Endothelial cell of umbilical vein (primary cell): ENCODE data around the gene C16orf82. TPM values are rescaled to one million over a fixed set of nuclear protein-coding genes. Genes with fewer than 3 reads are reported as not detected.

Experiments
- BruUV-seq: library from RNA; stranded (reverse); fragments of 400-500 nt; replicated peaks from 2 replicates; lab custom pipeline; 2021; lab: Mats Ljungman, UMichigan
- CTCF ChIA-PET: fragments of 300-600, 350-600 bp; sonication (Branson Sonifier 250); formaldehyde crosslinking; loops from one replicate; lab custom pipeline; 2021; ENCODE audit warnings: antibody characterized with exemption, inconsistent platforms; lab: Charles Lee
- POLR2A ChIA-PET: fragments of 300-600, 350-600 bp; sonication (Branson Sonifier 250); formaldehyde crosslinking; loops from one replicate; lab custom pipeline; 2021; ENCODE audit warnings: antibody characterized with exemption, inconsistent platforms; lab: Charles Lee
- DNase-seq: peaks from one replicate; pipeline ENCODE4 v3.0.0-alpha.2; 2011; ENCODE audit warnings: low read depth, low spot score
- FAIRE-seq: peaks from 2 replicates; lab custom pipeline; 2011; peaks lifted over from hg19 to GRCh38; lab: Jason Lieb, UNC
- H2AFZ ChIP-seq: 2 replicates; pipeline ENCODE4 v1.6.0; 2012; ENCODE audit warnings: low read depth, low read length, control low read depth, inconsistent platforms
- H3K27ac ChIP-seq: 2 replicates; pipeline ENCODE4 v1.5.1; 2011; ENCODE audit warnings: low read depth, mild to moderate bottlenecking, control low read depth, low read length, moderate library complexity; ENCODE audit not compliant: insufficient read depth
- H3K27me3 ChIP-seq, 2 experiments: 2 replicates each; pipeline versions ENCODE4 v1.6.0 to v1.6.1; 2011; ENCODE audit warnings: low read length in 2 of 2, mixed read lengths in 1 of 2; ENCODE audit not compliant: control insufficient read depth in 2 of 2, insufficient read depth in 2 of 2
- H3K36me3 ChIP-seq, 2 experiments: 2 replicates in 1 of 2; 3 replicates in 1 of 2; pipeline ENCODE4 v1.5.1; 2011; ENCODE audit warnings: low read length in 2 of 2, mild to moderate bottlenecking in 1 of 2, moderate library complexity in 1 of 2; ENCODE audit not compliant: control insufficient read depth in 2 of 2, insufficient read depth in 2 of 2; ENCODE audit errors: extremely low read depth in 1 of 2
- H3K4me1 ChIP-seq: 3 replicates; pipeline ENCODE4 v1.5.1; 2011; ENCODE audit warnings: mild to moderate bottlenecking, low read length; ENCODE audit not compliant: control insufficient read depth, insufficient read depth; ENCODE audit errors: extremely low read depth
- H3K4me2 ChIP-seq: 2 replicates; pipeline ENCODE4 v1.6.1; 2011; ENCODE audit warnings: low read length, control low read depth, mixed read lengths; ENCODE audit not compliant: insufficient read depth
- H3K4me3 ChIP-seq, 3 experiments: fragments of 200-600 bp in 1 of 3; sonication (generic), shearing (Covaris generic) in 1 of 3; replicated peaks in 1 of 3; 2 replicates each; pipeline ENCODE4 v1.5.1; 2011 to 2016; ENCODE audit warnings: control low read depth in 3 of 3, low read length in 3 of 3, mild to moderate bottlenecking in 2 of 3, inconsistent platforms in 1 of 3, low read depth in 1 of 3, moderate library complexity in 1 of 3; ENCODE audit not compliant: insufficient read depth in 1 of 3
- H3K79me2 ChIP-seq: 2 replicates; pipeline ENCODE4 v1.6.0; 2012; ENCODE audit warnings: low read length, inconsistent platforms; ENCODE audit not compliant: control insufficient read depth, insufficient read depth
- H3K9ac ChIP-seq: replicated peaks from 2 replicates; pipeline ENCODE3; 2011; ENCODE audit warnings: low read length, control low read depth; ENCODE audit not compliant: insufficient read depth; ENCODE audit errors: extremely low read depth
- H3K9me1 ChIP-seq: replicated peaks from 3 replicates; pipeline ENCODE4 v1.6.0; 2011; ENCODE audit warnings: mild to moderate bottlenecking, low read length; ENCODE audit not compliant: control insufficient read depth, insufficient read depth; ENCODE audit errors: extremely low read depth
- H3K9me3 ChIP-seq: replicated peaks from 2 replicates; pipeline ENCODE4 v1.5.1; 2012; ENCODE audit warnings: low read length, inconsistent platforms; ENCODE audit not compliant: control insufficient read depth, insufficient read depth
- H4K20me1 ChIP-seq: replicated peaks from 2 replicates; pipeline ENCODE3; 2011; ENCODE audit warnings: mild to moderate bottlenecking, low read length; ENCODE audit not compliant: control insufficient read depth, insufficient read depth; ENCODE audit errors: extremely low read depth
- EZH2 ChIP-seq: IDR thresholded peaks from 2 replicates; pipeline ENCODE4 v1.6.1; 2012; ENCODE audit warnings: borderline replicate concordance, low read depth, mild to moderate bottlenecking, moderate library complexity, low read length, inconsistent platforms; ENCODE audit not compliant: severe bottlenecking
- FOS ChIP-seq: IDR thresholded peaks from 2 replicates; pipeline ENCODE4 v1.6.1; 2011; ENCODE audit warnings: mild to moderate bottlenecking, low read length, moderate library complexity, borderline replicate concordance; ENCODE audit not compliant: insufficient read depth
- GATA2 ChIP-seq: IDR thresholded peaks from 2 replicates; pipeline ENCODE4 v1.7.0; 2011; ENCODE audit warnings: low read depth, mild to moderate bottlenecking, moderate library complexity, mixed read lengths, low read length; ENCODE audit not compliant: insufficient read length, insufficient read depth
- JUN ChIP-seq: IDR thresholded peaks from 2 replicates; pipeline ENCODE4 v1.6.1; 2011; ENCODE audit warnings: borderline replicate concordance, low read depth; ENCODE audit not compliant: insufficient read length, insufficient read depth
- MYC ChIP-seq: IDR thresholded peaks from one replicate; pipeline ENCODE4 v1.6.1; 2011; ENCODE audit warnings: mild to moderate bottlenecking, low read depth, low read length
- POLR2A ChIP-seq: IDR thresholded peaks from 2 replicates; pipeline ENCODE4 v1.6.1; 2012; ENCODE audit warnings: low read depth, mild to moderate bottlenecking, control low read depth, low read length
- POLR2AphosphoS5 ChIP-seq: IDR thresholded peaks from 2 replicates; pipeline ENCODE4 v1.6.1; 2012; ENCODE audit warnings: low read depth, mild to moderate bottlenecking, control low read depth, low read length, moderate library complexity; ENCODE audit not compliant: insufficient read depth
- dilution Hi-C: fragments of 300-500 bp; cut with MboI; formaldehyde crosslinking; loops from one replicate; pipeline ENCODE4 v1.15.0; 2019; ENCODE audit warnings: low sequenced_read_pairs; ENCODE audit not compliant: extremely low pct_ligation_motif_present
- intact Hi-C: fragments of 100-400 bp; cut with micrococcal nuclease; formaldehyde crosslinking; loops from one replicate; pipeline ENCODE4 v1.10.0; 2022
- polyA plus RNA-seq, 4 experiments: library from polyadenylated mRNA; depleted of rRNA in 3 of 4; stranded (reverse) in 3 of 4; unstranded in 1 of 4; fragments of >200 nt; gene quantifications; 2 replicates each; pipeline versions ENCODE4 v1.2.1 to v1.2.3, GENCODE V29; 2011 to 2012; ENCODE audit warnings: missing spikeins in 1 of 4
- total RNA-seq: library from RNA; stranded (reverse); gene quantifications from 2 replicates; pipeline ENCODE4 v1.2.3, GENCODE V29; 2021
- TF ChIP-seq, protein P1 (sequence below), 2 donors: IDR thresholded peaks; 1 replicate in 1 of 2; 2 replicates in 1 of 2; pipeline ENCODE4 v1.5.1; 2011; ENCODE audit warnings: low read length in 2 of 2, mild to moderate bottlenecking in 2 of 2, moderate library complexity in 2 of 2, control low read depth in 1 of 2, inconsistent platforms in 1 of 2, low read depth in 1 of 2; ENCODE audit not compliant: insufficient read depth in 1 of 2; ENCODE audit errors: extremely low read depth in 1 of 2
- TF ChIP-seq, protein P2 (sequence below): IDR thresholded peaks from 2 replicates; pipeline ENCODE4 v1.6.1; 2011; ENCODE audit not compliant: insufficient read depth, insufficient read length

Gene C16orf82
- total and polyA plus RNA-seq, 2 donors (not counting 3 experiments of a cell fraction or from before 2014, with no cell fraction given), result not detected

DNA sequence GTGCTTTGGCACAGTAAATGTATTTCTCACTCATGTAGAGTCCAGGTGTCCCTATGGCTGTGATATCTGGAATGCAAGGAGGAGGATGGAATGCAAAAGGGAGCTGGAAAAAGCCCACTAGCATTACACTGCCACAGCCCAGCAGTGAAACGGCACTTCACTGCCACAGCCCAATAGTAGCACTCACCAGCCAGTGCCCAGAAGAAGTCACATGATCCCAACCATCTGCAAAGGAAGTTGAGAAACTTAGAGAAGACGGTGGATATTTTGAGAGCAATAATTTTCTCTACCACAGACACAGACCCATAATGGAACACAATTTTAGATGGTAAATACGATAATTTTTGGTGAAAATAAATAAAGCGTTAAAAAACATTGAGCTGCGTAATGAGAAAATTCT lies 51.8 kb downstream of the C16orf82 start:
- Histone ChIP-seq H3K4me3 (no peak overlapping the region), H3K9ac (no peak overlapping the region), H3K79me2 (no peaks in the 10 kb centered on the region), H3K27me3 (no peaks in the 10 kb centered on the region), H2AFZ (no peak overlapping the region), H3K4me1 (no peaks in the 10 kb centered on the region), H3K36me3 (no peaks in the 10 kb centered on the region), H4K20me1 (no peaks in the 10 kb centered on the region), H3K4me2 (no peak overlapping the region), H3K9me1 (no peaks in the 10 kb centered on the region), H3K9me3 (no peaks in the 10 kb centered on the region), H3K27ac (no peak overlapping the region)
- no TSS peak for BruUV-seq
- dilution Hi-C loops, result no loop called here
- ChIA-PET CTCF (interaction anchor here (1.8 kb wide), 1 partner anchor 9 kb away, joined by 16 read pairs; no protein-coding TSS in a partner anchor), POLR2A (no interaction called here)
- DNase-seq, result no peak
- no peak for FAIRE-seq
- intact Hi-C loops, result no loop called here
- no peak for TF ChIP-seq POLR2AphosphoS5
- TF ChIP-seq JUN, result no peak
- TF ChIP-seq, protein P1, sequence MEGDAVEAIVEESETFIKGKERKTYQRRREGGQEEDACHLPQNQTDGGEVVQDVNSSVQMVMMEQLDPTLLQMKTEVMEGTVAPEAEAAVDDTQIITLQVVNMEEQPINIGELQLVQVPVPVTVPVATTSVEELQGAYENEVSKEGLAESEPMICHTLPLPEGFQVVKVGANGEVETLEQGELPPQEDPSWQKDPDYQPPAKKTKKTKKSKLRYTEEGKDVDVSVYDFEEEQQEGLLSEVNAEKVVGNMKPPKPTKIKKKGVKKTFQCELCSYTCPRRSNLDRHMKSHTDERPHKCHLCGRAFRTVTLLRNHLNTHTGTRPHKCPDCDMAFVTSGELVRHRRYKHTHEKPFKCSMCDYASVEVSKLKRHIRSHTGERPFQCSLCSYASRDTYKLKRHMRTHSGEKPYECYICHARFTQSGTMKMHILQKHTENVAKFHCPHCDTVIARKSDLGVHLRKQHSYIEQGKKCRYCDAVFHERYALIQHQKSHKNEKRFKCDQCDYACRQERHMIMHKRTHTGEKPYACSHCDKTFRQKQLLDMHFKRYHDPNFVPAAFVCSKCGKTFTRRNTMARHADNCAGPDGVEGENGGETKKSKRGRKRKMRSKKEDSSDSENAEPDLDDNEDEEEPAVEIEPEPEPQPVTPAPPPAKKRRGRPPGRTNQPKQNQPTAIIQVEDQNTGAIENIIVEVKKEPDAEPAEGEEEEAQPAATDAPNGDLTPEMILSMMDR (IDR thresholded peaks at IDR 0.05; ENCODE audit: extremely low read depth in 1 of 2, insufficient read depth in 1 of 2, low read depth in 1 of 2, low read length in 2 of 2), result no peak
- TF ChIP-seq FOS, result no peak
- TF ChIP-seq EZH2, result no peak
- no peak for TF ChIP-seq MYC
- TF ChIP-seq, protein P2, sequence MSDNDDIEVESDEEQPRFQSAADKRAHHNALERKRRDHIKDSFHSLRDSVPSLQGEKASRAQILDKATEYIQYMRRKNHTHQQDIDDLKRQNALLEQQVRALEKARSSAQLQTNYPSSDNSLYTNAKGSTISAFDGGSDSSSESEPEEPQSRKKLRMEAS, result no peak
- TF ChIP-seq GATA2, result no peak
- TF ChIP-seq POLR2A, result no peak

Other genes starting within 250 kb of the C16orf82 start
- 8.4 and 8.9 TPM in 2 replicates for gene KDM8, start 136.6 kb downstream of the C16orf82 start, total RNA-seq
- 5.1 TPM in 2 replicates for gene KDM8, start 136.6 kb downstream of the C16orf82 start, polyA plus RNA-seq
- 42.0 and 46.4 TPM in 2 replicates for gene NSMCE1, start 201.8 kb downstream of the C16orf82 start, total RNA-seq
- 21.9 and 23.8 TPM in 2 replicates for gene NSMCE1, start 201.8 kb downstream of the C16orf82 start, polyA plus RNA-seq
- 139 and 150 TPM in 2 replicates for gene IL4R, start 247.0 kb downstream of the C16orf82 start, total RNA-seq
- 138 and 146 TPM in 2 replicates for gene IL4R, start 247.0 kb downstream of the C16orf82 start, polyA plus RNA-seq